Thymus (tissue), 11 donors: ENCODE data around the gene ANKRD44. TPM values are rescaled to one million over a fixed set of nuclear protein-coding genes. Genes with fewer than 3 reads are reported as not detected.

Source experiments
- DNase-seq, 9 donors: peaks; one replicate each; pipeline ENCODE4 v3.0.0-alpha.2; 2013; ENCODE audit warnings: low spot score in 9 of 9, low read depth in 6 of 9, missing footprints in 1 of 9
- H3K27ac ChIP-seq, 2 donors: one replicate each; pipeline ENCODE4 v1.5.1; 2013; ENCODE audit warnings: control low read depth in 1 of 2, low read depth in 1 of 2, low read length in 1 of 2, mild to moderate bottlenecking in 1 of 2, moderate library complexity in 1 of 2
- H3K27me3 ChIP-seq, 2 donors: one replicate each; pipeline ENCODE4 v1.5.1; 2013; ENCODE audit warnings: low read length in 1 of 2; ENCODE audit not compliant: control insufficient read depth in 2 of 2, insufficient read depth in 1 of 2
- H3K36me3 ChIP-seq, 2 donors: one replicate each; pipeline ENCODE4 v1.5.1; 2013; ENCODE audit warnings: low read length in 1 of 2, mild to moderate bottlenecking in 1 of 2, moderate library complexity in 1 of 2; ENCODE audit not compliant: control insufficient read depth in 2 of 2, insufficient read depth in 2 of 2
- H3K4me1 ChIP-seq, 2 donors: one replicate each; pipeline ENCODE4 v1.5.1; 2013; ENCODE audit warnings: low read length in 2 of 2; ENCODE audit not compliant: control insufficient read depth in 2 of 2, insufficient read depth in 2 of 2
- H3K4me3 ChIP-seq, 2 donors: one replicate each; pipeline ENCODE4 v1.5.1; 2013; ENCODE audit warnings: low read length in 2 of 2, control low read depth in 1 of 2, mild to moderate bottlenecking in 1 of 2
- H3K9me3 ChIP-seq, 2 donors: one replicate each; pipeline ENCODE4 v1.5.1; 2013; ENCODE audit warnings: low read length in 1 of 2, mild to moderate bottlenecking in 1 of 2; ENCODE audit not compliant: control insufficient read depth in 2 of 2, insufficient read depth in 1 of 2
- WGBS: extraction: QIAGEN DNeasy Blood & Tissue Kit; methylation state at CpG from one replicate; pipeline ENCODE4 v1.1.7; 2013; 5-methylcytosine and 5-hydroxymethylcytosine counted together
- polyA plus RNA-seq: library from polyadenylated mRNA; stranded (reverse); fragments of 200-250 nt; gene quantifications from one replicate; pipeline ENCODE4 v1.2.3, GENCODE V29; 2013
- total RNA-seq: library from RNA; stranded (reverse); fragments of 120-200 nt; gene quantifications from one replicate; pipeline ENCODE4 v1.2.4, GENCODE V29; 2013
- donor health status: healthy.

ANKRD44 gene
- total and polyA plus RNA-seq, 2 donors = 25.2 to 72.9 TPM

DNA sequence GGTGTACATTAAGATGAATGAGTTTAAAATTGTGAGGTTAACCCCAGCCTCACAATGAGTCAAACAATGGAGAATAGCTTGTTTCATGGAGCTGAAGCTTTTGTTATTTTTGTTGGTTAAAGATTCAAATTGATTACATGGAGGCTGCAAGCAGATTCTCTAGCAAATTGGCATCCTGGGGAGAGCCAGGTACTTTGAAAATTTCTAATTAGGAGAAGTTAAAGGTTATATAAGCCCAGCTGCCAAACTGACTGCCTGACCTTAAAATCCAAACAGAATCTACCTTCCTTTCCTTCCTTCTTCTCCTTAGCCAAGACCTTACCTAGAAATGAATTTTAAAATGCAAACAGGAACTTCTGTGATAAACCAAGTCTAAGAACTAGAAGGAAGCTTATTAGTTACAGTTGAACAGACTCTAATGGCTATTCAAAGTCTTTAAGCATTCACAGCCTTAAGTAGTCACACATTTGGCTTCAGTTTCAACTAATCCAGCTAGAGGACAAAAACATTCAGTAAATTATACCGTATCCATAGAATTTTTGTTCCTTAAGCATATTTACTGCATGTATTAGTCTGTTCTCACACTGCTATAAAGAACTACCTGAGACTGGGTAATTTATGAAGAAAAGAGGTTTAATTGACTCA lies 352.6 kb downstream of the ANKRD44 start:
- H3K4me1 ChIP-seq = no peaks in the 10 kb centered on the region

DNA sequence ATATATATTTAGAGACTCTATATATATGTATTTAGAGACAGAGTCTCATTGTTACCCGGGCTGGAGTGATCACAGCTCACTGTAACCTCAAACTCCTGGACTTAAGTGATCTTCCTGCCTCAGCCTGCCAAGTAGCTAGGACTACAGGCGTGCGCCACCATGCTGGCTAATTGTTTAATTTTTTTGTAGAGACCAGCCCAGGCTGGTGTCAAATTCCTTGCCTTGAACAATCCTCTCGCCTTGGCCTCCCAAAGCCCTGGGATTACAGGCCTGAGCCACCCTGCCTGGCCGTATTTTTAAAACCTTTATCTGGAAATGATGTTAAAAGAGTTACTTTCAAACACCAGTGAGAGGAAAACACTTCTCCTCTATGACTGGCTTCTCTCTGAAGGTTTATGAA lies 353.1 kb downstream of the ANKRD44 start:
- no peak for DNase-seq
- Histone ChIP-seq H3K4me1 (no peaks in the 10 kb centered on the region), H3K36me3 (no peaks in the 10 kb centered on the region), H3K9me3 (no peaks in the 10 kb centered on the region), H3K4me3 (no peak overlapping the region), H3K27ac (no peak overlapping the region), H3K27me3 (no peaks in the 10 kb centered on the region)
- 97% methylated on average over 5 of the region's 5 CpGs for WGBS

More for the DNA sequence above, 352.6 kb downstream of the ANKRD44 start:
- Histone ChIP-seq H3K27me3 (no peaks in the 10 kb centered on the region), H3K4me3 (no peak overlapping the region), H3K27ac (no peak overlapping the region), H3K36me3 (no peaks in the 10 kb centered on the region), H3K9me3 (no peaks in the 10 kb centered on the region)
- no peak for DNase-seq
- 100% methylated on average over 1 of the region's 1 CpG for WGBS

DNA sequence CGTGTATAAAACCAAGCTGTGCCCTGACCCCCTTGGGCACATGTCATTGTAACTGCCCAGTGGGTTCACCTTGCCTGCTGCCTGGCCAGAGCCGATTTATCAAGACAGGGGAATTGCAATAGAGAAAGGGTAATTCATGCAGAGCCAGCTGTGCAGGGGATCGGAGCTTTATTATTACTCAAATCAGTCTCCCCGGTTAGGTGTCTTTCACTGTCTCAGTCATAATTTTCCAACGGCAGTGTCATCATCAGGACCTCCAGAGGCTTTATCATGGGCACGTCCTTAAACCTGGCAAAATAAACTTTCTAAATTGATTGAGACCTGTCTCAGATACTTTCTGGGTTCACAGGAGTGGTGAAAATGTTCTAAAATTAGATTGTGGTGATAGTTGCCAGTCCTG lies 354.5 kb downstream of the ANKRD44 start:
- WGBS = 97% methylated on average over 6 of the region's 6 CpGs
- H3K4me1 ChIP-seq = no peaks in the 10 kb centered on the region
- H3K27me3 ChIP-seq = no peaks in the 10 kb centered on the region
- no peak for DNase-seq
- H3K36me3 ChIP-seq = no peaks in the 10 kb centered on the region
- H3K27ac ChIP-seq = no peak overlapping the region
- H3K4me3 ChIP-seq = no peak overlapping the region
- H3K9me3 ChIP-seq = no peaks in the 10 kb centered on the region

- no peak overlapping the region for H3K4me3 ChIP-seq
- no peak overlapping the region for H3K27ac ChIP-seq
- no peaks in the 10 kb centered on the region for H3K36me3 ChIP-seq
- H3K27me3 ChIP-seq = no peaks in the 10 kb centered on the region
- H3K4me1 ChIP-seq = no peaks in the 10 kb centered on the region
- no peaks in the 10 kb centered on the region for H3K9me3 ChIP-seq
- DNase-seq = no peak
- 64% methylated on average over 3 of the region's 3 CpGs for WGBS
Observed at GRCh38 chr2:196955036-196955435, 355.5 kb downstream of the ANKRD44 start.

GRCh38 chr2:196954001-196954400 lies 356.6 kb downstream of the ANKRD44 start:
- 99% methylated on average over 5 of the region's 5 CpGs for WGBS
- no peak for DNase-seq
- H3K4me1 ChIP-seq = peaks cover 0 to 1% of the 10 kb centered on the region in 2 donors

DNA sequence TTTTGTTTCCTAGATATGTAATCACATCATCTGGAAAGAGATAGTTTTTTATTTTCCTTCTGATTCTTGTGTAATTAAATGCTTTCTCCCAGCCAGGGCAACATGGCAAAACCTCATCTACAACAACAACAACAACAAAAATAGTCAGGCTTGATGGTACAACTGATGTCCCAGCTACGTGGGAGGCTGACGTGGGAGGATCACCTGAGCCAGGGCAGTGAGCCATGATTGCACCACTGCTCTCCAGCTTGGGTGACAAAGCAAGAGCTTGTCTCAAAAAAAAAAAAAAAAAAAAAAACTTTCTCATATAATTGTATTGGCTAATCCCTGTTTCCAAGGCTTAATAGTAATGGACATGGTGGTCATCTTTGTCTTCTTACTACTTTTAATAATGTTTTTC lies 357.6 kb downstream of the ANKRD44 start:
- WGBS = 97% methylated on average over 2 of the region's 2 CpGs
- no peak overlapping the region for H3K27ac ChIP-seq
- no peak for DNase-seq
- peaks cover 0 to 3% of the 10 kb centered on the region in 2 donors for H3K4me1 ChIP-seq
- H3K9me3 ChIP-seq = no peaks in the 10 kb centered on the region
- no peaks in the 10 kb centered on the region for H3K27me3 ChIP-seq
- H3K36me3 ChIP-seq = no peaks in the 10 kb centered on the region
- H3K4me3 ChIP-seq = no peak overlapping the region

More at GRCh38 chr2:196954001-196954400, 356.6 kb downstream of the ANKRD44 start:
- no peaks in the 10 kb centered on the region for H3K9me3 ChIP-seq
- H3K36me3 ChIP-seq = no peaks in the 10 kb centered on the region
- H3K4me3 ChIP-seq = no peak overlapping the region
- no peaks in the 10 kb centered on the region for H3K27me3 ChIP-seq
- no peak overlapping the region for H3K27ac ChIP-seq

DNA sequence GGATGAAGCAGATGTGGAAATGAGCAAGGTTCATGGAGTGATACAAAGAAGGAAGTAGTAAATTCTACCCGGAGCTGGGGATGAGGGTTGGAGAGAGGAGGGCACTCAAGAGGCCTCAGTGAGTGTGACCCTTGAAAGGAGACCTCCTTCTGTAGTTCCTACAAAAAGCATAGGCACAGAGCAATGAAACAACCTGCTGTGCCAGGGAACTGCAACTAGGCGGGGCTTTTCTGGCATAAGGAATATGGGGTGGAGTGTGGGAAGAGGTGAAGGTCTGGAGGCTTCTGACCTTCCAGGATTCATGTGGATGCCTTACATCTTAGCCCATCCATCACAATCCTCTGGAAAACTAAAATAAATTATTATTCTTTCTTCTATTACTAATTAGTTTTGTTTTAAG lies 358.6 kb downstream of the ANKRD44 start:
- DNase-seq = no peak
- Histone ChIP-seq H3K27me3 (no peaks in the 10 kb centered on the region), H3K9me3 (no peaks in the 10 kb centered on the region), H3K36me3 (no peaks in the 10 kb centered on the region), H3K4me1 (peaks cover 0 to 3% of the 10 kb centered on the region in 2 donors), H3K4me3 (no peak overlapping the region), H3K27ac (no peak overlapping the region)
- WGBS = 87% methylated on average over 2 of the region's 2 CpGs

DNA sequence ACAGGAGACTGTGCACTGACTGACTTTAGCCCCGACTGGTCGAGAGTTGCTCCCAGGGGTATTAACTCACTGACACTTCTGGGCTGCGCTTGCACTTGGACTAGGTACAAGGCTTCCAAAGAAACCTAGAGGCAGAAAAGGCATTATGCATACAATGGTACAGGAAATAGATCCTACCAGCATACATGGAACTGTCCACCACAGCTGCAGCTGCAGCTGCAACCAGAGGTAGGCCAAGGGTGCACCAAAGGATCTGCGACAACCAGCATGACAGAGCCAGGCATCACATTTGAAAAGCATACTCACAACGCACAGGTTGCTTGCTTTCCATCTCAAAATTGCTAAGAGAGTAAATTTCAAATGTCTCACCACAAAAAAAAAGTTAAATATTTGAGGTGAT lies 361.5 kb downstream of the ANKRD44 start:
- WGBS = 77% methylated on average over 5 of the region's 5 CpGs
- Histone ChIP-seq H3K36me3 (no peaks in the 10 kb centered on the region), H3K4me3 (no peak overlapping the region), H3K4me1 (peaks cover 2 to 9% of the 10 kb centered on the region in 2 donors), H3K27me3 (no peaks in the 10 kb centered on the region), H3K27ac (no peak overlapping the region), H3K9me3 (no peaks in the 10 kb centered on the region)
- DNase-seq = peak in 2 of 9 donors; percentile 8 to 31

DNA sequence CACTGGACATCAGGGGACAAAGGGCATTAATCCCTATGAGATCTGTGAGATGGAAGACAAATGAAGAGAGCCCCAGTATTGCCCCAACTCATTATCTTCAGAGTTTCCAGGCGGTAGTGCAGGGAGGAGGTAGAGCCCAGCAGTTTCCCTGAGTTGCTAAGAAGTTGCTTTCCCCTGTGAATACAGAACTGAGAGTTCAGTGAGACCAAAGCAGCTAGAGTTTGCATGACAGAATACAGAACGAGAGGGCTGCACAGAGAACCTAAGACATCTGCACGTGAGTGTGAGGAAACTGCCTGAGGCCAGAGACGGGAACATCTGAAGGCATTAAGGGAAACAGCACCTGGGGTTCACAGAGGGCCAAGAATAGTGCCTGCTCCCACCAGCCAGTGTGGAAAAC lies 366.0 kb downstream of the ANKRD44 start:
- no peaks in the 10 kb centered on the region for H3K36me3 ChIP-seq
- no peak overlapping the region for H3K4me3 ChIP-seq
- H3K9me3 ChIP-seq = no peaks in the 10 kb centered on the region
- H3K27me3 ChIP-seq = no peaks in the 10 kb centered on the region
- H3K27ac ChIP-seq = peak overlapping the region in 1 of 2 donors; percentile 43
- H3K4me1 ChIP-seq = peaks cover 8 to 22% of the 10 kb centered on the region in 2 donors
- 55% methylated on average over 4 of the region's 4 CpGs for WGBS
- DNase-seq = peak in 5 of 9 donors; percentile 24 to 72 (median 47)
